ENCODE results near the gene GIGYF1. TPM values are rescaled to one million over a fixed set of nuclear protein-coding genes. Genes with fewer than 3 reads are reported as not detected.

The GIGYF1 gene
- total and polyA plus RNA-seq, 2 of the 13 experiments (the other 11 are each of a cell fraction or from before 2014, with no cell fraction given), result 7.6 to 16.1 TPM

DNA sequence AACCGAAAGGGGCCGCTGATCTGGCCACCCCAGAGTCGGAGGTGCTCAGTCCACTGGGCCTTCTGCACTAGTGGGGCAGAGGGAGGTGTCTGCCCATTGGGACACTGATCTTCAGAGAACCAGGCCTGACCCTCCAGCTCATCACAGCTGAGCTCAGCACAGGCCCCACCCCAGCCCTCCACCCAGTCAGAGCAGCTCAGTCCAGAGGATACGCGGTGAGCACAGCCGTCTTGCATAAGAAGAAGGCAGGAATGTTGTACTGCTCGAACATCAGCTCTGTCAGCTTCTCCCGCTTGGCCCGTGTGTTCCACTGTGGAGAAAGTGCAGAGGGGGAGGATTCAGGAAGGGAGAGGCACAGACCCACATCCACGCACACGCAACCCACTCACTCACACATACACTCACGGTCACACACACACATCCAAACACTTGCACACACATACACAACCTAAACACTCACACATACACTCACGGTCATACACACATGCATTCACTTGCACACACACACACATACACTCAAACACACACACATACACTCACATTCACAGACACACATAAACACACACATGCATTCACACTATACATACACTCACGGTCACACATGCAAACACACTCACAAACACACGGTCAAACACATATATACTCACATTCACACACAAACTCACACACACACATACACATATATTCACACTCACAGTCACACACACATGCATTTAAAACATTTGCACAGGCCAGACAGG lies 44.1 kb downstream of the GIGYF1 start (continued):
- TF ChIP-seq, protein P1, sequence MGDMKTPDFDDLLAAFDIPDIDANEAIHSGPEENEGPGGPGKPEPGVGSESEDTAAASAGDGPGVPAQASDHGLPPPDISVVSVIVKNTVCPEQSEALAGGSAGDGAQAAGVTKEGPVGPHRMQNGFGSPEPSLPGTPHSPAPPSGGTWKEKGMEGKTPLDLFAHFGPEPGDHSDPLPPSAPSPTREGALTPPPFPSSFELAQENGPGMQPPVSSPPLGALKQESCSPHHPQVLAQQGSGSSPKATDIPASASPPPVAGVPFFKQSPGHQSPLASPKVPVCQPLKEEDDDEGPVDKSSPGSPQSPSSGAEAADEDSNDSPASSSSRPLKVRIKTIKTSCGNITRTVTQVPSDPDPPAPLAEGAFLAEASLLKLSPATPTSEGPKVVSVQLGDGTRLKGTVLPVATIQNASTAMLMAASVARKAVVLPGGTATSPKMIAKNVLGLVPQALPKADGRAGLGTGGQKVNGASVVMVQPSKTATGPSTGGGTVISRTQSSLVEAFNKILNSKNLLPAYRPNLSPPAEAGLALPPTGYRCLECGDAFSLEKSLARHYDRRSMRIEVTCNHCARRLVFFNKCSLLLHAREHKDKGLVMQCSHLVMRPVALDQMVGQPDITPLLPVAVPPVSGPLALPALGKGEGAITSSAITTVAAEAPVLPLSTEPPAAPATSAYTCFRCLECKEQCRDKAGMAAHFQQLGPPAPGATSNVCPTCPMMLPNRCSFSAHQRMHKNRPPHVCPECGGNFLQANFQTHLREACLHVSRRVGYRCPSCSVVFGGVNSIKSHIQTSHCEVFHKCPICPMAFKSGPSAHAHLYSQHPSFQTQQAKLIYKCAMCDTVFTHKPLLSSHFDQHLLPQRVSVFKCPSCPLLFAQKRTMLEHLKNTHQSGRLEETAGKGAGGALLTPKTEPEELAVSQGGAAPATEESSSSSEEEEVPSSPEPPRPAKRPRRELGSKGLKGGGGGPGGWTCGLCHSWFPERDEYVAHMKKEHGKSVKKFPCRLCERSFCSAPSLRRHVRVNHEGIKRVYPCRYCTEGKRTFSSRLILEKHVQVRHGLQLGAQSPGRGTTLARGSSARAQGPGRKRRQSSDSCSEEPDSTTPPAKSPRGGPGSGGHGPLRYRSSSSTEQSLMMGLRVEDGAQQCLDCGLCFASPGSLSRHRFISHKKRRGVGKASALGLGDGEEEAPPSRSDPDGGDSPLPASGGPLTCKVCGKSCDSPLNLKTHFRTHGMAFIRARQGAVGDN (CRISPR knock-in tag; IDR thresholded peaks at IDR 0.05), result peak; percentile 22; the same call in 1 of the 2 replicates
- TF ChIP-seq SP1 (IDR thresholded peaks at IDR 0.05) (0 out of 2 replicates have a peak, but pooled peaks have one; percentile 28), SP1 (CRISPR knock-in tag; IDR thresholded peaks at IDR 0.05) (no peak)
- TF ChIP-seq, protein P2, sequence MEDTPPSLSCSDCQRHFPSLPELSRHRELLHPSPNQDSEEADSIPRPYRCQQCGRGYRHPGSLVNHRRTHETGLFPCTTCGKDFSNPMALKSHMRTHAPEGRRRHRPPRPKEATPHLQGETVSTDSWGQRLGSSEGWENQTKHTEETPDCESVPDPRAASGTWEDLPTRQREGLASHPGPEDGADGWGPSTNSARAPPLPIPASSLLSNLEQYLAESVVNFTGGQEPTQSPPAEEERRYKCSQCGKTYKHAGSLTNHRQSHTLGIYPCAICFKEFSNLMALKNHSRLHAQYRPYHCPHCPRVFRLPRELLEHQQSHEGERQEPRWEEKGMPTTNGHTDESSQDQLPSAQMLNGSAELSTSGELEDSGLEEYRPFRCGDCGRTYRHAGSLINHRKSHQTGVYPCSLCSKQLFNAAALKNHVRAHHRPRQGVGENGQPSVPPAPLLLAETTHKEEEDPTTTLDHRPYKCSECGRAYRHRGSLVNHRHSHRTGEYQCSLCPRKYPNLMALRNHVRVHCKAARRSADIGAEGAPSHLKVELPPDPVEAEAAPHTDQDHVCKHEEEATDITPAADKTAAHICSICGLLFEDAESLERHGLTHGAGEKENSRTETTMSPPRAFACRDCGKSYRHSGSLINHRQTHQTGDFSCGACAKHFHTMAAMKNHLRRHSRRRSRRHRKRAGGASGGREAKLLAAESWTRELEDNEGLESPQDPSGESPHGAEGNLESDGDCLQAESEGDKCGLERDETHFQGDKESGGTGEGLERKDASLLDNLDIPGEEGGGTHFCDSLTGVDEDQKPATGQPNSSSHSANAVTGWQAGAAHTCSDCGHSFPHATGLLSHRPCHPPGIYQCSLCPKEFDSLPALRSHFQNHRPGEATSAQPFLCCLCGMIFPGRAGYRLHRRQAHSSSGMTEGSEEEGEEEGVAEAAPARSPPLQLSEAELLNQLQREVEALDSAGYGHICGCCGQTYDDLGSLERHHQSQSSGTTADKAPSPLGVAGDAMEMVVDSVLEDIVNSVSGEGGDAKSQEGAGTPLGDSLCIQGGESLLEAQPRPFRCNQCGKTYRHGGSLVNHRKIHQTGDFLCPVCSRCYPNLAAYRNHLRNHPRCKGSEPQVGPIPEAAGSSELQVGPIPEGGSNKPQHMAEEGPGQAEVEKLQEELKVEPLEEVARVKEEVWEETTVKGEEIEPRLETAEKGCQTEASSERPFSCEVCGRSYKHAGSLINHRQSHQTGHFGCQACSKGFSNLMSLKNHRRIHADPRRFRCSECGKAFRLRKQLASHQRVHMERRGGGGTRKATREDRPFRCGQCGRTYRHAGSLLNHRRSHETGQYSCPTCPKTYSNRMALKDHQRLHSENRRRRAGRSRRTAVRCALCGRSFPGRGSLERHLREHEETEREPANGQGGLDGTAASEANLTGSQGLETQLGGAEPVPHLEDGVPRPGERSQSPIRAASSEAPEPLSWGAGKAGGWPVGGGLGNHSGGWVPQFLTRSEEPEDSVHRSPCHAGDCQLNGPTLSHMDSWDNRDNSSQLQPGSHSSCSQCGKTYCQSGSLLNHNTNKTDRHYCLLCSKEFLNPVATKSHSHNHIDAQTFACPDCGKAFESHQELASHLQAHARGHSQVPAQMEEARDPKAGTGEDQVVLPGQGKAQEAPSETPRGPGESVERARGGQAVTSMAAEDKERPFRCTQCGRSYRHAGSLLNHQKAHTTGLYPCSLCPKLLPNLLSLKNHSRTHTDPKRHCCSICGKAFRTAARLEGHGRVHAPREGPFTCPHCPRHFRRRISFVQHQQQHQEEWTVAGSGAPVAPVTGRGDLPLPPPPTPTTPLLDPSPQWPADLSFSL (CRISPR knock-in tag; IDR thresholded peaks at IDR 0.05), result peak; percentile 65; the same call in 1 of the 2 replicates

All from HepG2 (cell line).